ENCODE results near the gene LENG8. TPM values are rescaled to one million over a fixed set of nuclear protein-coding genes. Genes with fewer than 3 reads are reported as not detected.

Gene LENG8
- total and polyA plus RNA-seq, 2 of the 13 experiments (the other 11 are each of a cell fraction or from before 2014, with no cell fraction given) = 14.3 to 41.9 TPM

DNA sequence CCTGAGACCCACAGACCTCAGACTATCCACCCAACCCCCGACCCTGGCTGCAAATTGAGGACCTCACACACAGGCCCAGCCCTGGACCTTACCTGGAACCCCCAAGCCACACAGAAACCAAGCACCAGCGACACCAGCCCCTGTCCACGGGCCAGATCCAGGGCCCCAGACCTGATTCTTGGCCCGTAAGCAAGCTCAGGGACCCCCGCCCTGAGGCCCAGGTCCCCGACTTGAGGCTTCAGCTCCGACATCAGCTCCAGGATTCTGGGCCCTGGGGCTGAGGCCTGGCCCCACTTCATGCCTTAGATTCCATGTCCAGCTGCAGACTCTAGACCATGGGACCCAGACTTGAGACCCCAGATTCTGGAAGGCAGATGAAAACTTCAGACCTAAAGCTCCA lies 27.5 kb upstream of the LENG8 start:
- ChIA-PET POLR2A (interaction anchor here (1.3 to 4.4 kb wide), 4 partner anchors 9 to 41 kb away, joined by 3 to 55 read pairs (median 36); partner anchors contain the start of genes LENG8 and LENG9), CTCF (ENCODE audit: low intra/inter-chr PET ratio, low total read pairs) (no interaction called here)
- no peaks in the 10 kb centered on the region for H3K79me2 ChIP-seq (ENCODE audit: insufficient read depth, low read length)
- intact Hi-C loops (cut with micrococcal nuclease; ENCODE audit: unreplicated experiment) = no loop called here
- no TSS peak for BruUV-seq (replicated peaks)
- no peak overlapping the region for H3K4me2 ChIP-seq (ENCODE audit: low read depth, low read length)
- ATAC-seq (no peak), DNase-seq (ENCODE audit: low spot score) (no peak), FAIRE-seq (no peak)
- H3K27me3 ChIP-seq (ENCODE audit: control insufficient read depth in 1 of 2, insufficient read depth in 2 of 2, low read length in 2 of 2) = no peaks in the 10 kb centered on the region
- H3K27ac ChIP-seq (ENCODE audit: extremely low read length, insufficient read depth, low read length) = no peak overlapping the region
- H2AFZ ChIP-seq (ENCODE audit: low read length) = no peak overlapping the region
- no peaks in the 10 kb centered on the region for H3K36me3 ChIP-seq (replicated peaks in 1 of 2; ENCODE audit: control insufficient read depth in 1 of 2, insufficient read depth in 2 of 2, low read length in 2 of 2)
- WGBS (ENCODE audit: low lambda C conversion rate) = no CpG with 5 or more reads among the region's 7 CpGs
- TF ChIP-seq GATAD2A (CRISPR knock-in tag; IDR thresholded peaks at IDR 0.05) (no peak), ZNF34 (CRISPR knock-in tag; IDR thresholded peaks at IDR 0.05; ENCODE audit: borderline replicate concordance) (no peak), ZNF224 (CRISPR knock-in tag; IDR thresholded peaks at IDR 0.05) (no peak), ZNF816 (CRISPR knock-in tag; IDR thresholded peaks at IDR 0.05; ENCODE audit: borderline replicate concordance) (no peak), ZNF790 (CRISPR knock-in tag; IDR thresholded peaks at IDR 0.05; ENCODE audit: borderline replicate concordance) (no peak), ZNF263 (CRISPR knock-in tag; IDR thresholded peaks at IDR 0.05) (no peak), ZNF260 (CRISPR knock-in tag; IDR thresholded peaks at IDR 0.05; ENCODE audit: borderline replicate concordance, low read depth) (no peak), MED1 (CRISPR knock-in tag; IDR thresholded peaks at IDR 0.05) (no peak), XRCC5 (optimal IDR thresholded peaks at IDR 0.05; ENCODE audit: low read length) (no peak), NRL (CRISPR knock-in tag; IDR thresholded peaks at IDR 0.05; ENCODE audit: borderline replicate concordance) (no peak), CAMTA2 (CRISPR knock-in tag; IDR thresholded peaks at IDR 0.05; ENCODE audit: borderline replicate concordance) (no peak), ZNF496 (CRISPR knock-in tag; IDR thresholded peaks at IDR 0.05; ENCODE audit: insufficient replicate concordance) (no peak), SYNCRIP (IDR thresholded peaks at IDR 0.05; ENCODE audit: insufficient read depth, low read depth, low read length) (no peak), ZNF577 (CRISPR knock-in tag; IDR thresholded peaks at IDR 0.05; ENCODE audit: borderline replicate concordance, low read depth) (no peak), LBX2 (CRISPR knock-in tag; IDR thresholded peaks at IDR 0.05; ENCODE audit: borderline replicate concordance) (no peak), NFRKB (IDR thresholded peaks at IDR 0.05) (no peak)
- peaks cover 56% of the 10 kb centered on the region for H3K4me1 ChIP-seq (ENCODE audit: insufficient read depth, low read length)
- no peaks in the 10 kb centered on the region for H4K20me1 ChIP-seq (ENCODE audit: insufficient read depth, low read length)
- in situ Hi-C loops (cut with HindIII; ENCODE audit: extremely low pct_ligation_motif_present, low pct_unique_long_range_greater_than_20kb) = no loop called here
- no peaks in the 10 kb centered on the region for H3K9me3 ChIP-seq (ENCODE audit: low read length)
- H3K4me3 ChIP-seq (replicated peaks in 1 of 3; ENCODE audit: insufficient read depth in 1 of 3, low read depth in 2 of 3, low read length in 3 of 3) = no peak overlapping the region
- no peak overlapping the region for H3K9ac ChIP-seq (ENCODE audit: insufficient read depth, low read depth, low read length)

All from HepG2 (cell line).